GM12878 (cell line): Measurements from ENCODE around the gene KANSL3.

Source experiments
- BACH1 ChIP-seq: fragments of 450-650 bp; IDR thresholded peaks from 2 replicates; pipeline ENCODE4 v1.6.1; 2017; ENCODE audit warnings: mild to moderate bottlenecking, borderline replicate concordance
- BMI1 ChIP-seq: fragments of 450-650 bp; IDR thresholded peaks from 2 replicates; pipeline ENCODE4 v1.6.1; 2016; ENCODE audit warnings: mild to moderate bottlenecking, moderate library complexity, borderline replicate concordance
- EZH2 ChIP-seq: IDR thresholded peaks from 2 replicates; pipeline ENCODE4 v1.6.1; 2012; ENCODE audit warnings: low read depth, mild to moderate bottlenecking, control low read depth, inconsistent platforms, low read length, borderline replicate concordance; ENCODE audit not compliant: control insufficient read depth
- MXI1 ChIP-seq: fragments of 150-350 bp; IDR thresholded peaks from 2 replicates; pipeline ENCODE4 v1.6.1; 2011; ENCODE audit warnings: low read depth, mild to moderate bottlenecking, inconsistent platforms, low read length, improper control_type of control experiment
- POLR2AphosphoS5 ChIP-seq: IDR thresholded peaks from 2 replicates; pipeline ENCODE4 v1.6.1; 2011; ENCODE audit warnings: mild to moderate bottlenecking, low read length, inconsistent platforms
- RBBP5 ChIP-seq: fragments of 200-600 bp; sonication (generic); conservative IDR thresholded peaks from 2 replicates; pipeline ENCODE4 v1.6.1; 2016
- SRF ChIP-seq, 2 experiments: IDR thresholded peaks; 2 replicates each; pipeline ENCODE4 v1.6.1; 2011; ENCODE audit warnings: low read depth in 2 of 2, low read length in 2 of 2, mild to moderate bottlenecking in 1 of 2, moderate library complexity in 1 of 2
- TAF1 ChIP-seq: IDR thresholded peaks from 2 replicates; pipeline ENCODE4 v1.6.1; 2011; ENCODE audit warnings: mild to moderate bottlenecking, low read depth, low read length, borderline replicate concordance
- YY1 ChIP-seq: IDR thresholded peaks from 2 replicates; pipeline ENCODE4 v1.6.1; 2011; ENCODE audit warnings: low read depth, mild to moderate bottlenecking, low read length
- ZBTB4 ChIP-seq: fragments of 450-650 bp; formaldehyde crosslinking; IDR thresholded peaks from 2 replicates; pipeline ENCODE4 v1.4.0; 2022; ENCODE audit warnings: mild to moderate bottlenecking, moderate library complexity
- ZNF274 ChIP-seq: IDR thresholded peaks from one replicate; pipeline ENCODE4 v1.8.0; 2011; ENCODE audit not compliant: insufficient read length, insufficient read depth
- TF ChIP-seq, protein P1 (sequence below), 3 experiments: IDR thresholded peaks in 2 of 3; conservative IDR thresholded peaks in 1 of 3; 2 replicates each; pipeline ENCODE4 v1.5.1; 2011; ENCODE audit warnings: low read depth in 3 of 3, low read length in 3 of 3, mild to moderate bottlenecking in 3 of 3, control low read depth in 2 of 3, moderate library complexity in 2 of 3, inconsistent platforms in 1 of 3, mixed read lengths in 1 of 3; ENCODE audit not compliant: control insufficient read depth in 2 of 3, insufficient read depth in 1 of 3; ENCODE audit errors: extremely low read depth in 1 of 3
- TF ChIP-seq, protein P2 (sequence below): IDR thresholded peaks from 2 replicates; pipeline ENCODE4 v1.6.1; 2012; ENCODE audit warnings: low read depth, low read length, improper control_type of control experiment

GRCh38 chr2:96604104-96604503, 34.0 kb downstream of the KANSL3 start:
- no peak for TF ChIP-seq RBBP5
- TF ChIP-seq ZBTB4 (CRISPR knock-in tag): no peak
- TF ChIP-seq, protein P1, sequence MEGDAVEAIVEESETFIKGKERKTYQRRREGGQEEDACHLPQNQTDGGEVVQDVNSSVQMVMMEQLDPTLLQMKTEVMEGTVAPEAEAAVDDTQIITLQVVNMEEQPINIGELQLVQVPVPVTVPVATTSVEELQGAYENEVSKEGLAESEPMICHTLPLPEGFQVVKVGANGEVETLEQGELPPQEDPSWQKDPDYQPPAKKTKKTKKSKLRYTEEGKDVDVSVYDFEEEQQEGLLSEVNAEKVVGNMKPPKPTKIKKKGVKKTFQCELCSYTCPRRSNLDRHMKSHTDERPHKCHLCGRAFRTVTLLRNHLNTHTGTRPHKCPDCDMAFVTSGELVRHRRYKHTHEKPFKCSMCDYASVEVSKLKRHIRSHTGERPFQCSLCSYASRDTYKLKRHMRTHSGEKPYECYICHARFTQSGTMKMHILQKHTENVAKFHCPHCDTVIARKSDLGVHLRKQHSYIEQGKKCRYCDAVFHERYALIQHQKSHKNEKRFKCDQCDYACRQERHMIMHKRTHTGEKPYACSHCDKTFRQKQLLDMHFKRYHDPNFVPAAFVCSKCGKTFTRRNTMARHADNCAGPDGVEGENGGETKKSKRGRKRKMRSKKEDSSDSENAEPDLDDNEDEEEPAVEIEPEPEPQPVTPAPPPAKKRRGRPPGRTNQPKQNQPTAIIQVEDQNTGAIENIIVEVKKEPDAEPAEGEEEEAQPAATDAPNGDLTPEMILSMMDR (IDR thresholded peaks at IDR 0.05 in 2 of 3, conservative IDR thresholded peaks at IDR 0.05 in 1 of 3; ENCODE audit: control insufficient read depth in 2 of 3, extremely low read depth in 1 of 3, insufficient read depth in 1 of 3, low read depth in 3 of 3, low read length in 3 of 3): 0 out of 6 replicates have a peak, but pooled peaks of 1 of the 3 experiments have one; percentile 7
- TF ChIP-seq EZH2: no peak
- TF ChIP-seq YY1: no peak
- no peak for TF ChIP-seq BMI1
- no peak for TF ChIP-seq TAF1
- no peak for TF ChIP-seq BACH1
- TF ChIP-seq ZNF274: no peak
- no peak for TF ChIP-seq MXI1
- no peak for TF ChIP-seq POLR2AphosphoS5
- TF ChIP-seq, protein P2, sequence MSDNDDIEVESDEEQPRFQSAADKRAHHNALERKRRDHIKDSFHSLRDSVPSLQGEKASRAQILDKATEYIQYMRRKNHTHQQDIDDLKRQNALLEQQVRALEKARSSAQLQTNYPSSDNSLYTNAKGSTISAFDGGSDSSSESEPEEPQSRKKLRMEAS: no peak
- TF ChIP-seq SRF (IDR thresholded peaks at IDR 0.05; ENCODE audit: low read depth in 2 of 2, low read length in 2 of 2): no peak
